Rectal smooth muscle tissue (tissue), 1 donor: ENCODE measurements around the gene DTNA.

ENCODE experiments used
- H3K27ac ChIP-seq: one replicate; pipeline ENCODE4 v1.7.0; 2013; ENCODE audit warnings: low read depth, low read length, inconsistent platforms
- H3K27me3 ChIP-seq: one replicate; pipeline ENCODE4 v1.7.0; 2013; ENCODE audit warnings: low read length; ENCODE audit not compliant: control insufficient read depth, insufficient read depth
- H3K36me3 ChIP-seq: one replicate; pipeline ENCODE4 v1.7.0; 2013; ENCODE audit warnings: low read length; ENCODE audit not compliant: control insufficient read depth, insufficient read depth
- H3K4me1 ChIP-seq: one replicate; pipeline ENCODE4 v1.7.0; 2013; ENCODE audit warnings: low read length; ENCODE audit not compliant: control insufficient read depth, insufficient read depth
- H3K4me3 ChIP-seq: one replicate; pipeline ENCODE4 v1.7.0; 2013; ENCODE audit warnings: low read length
- H3K9ac ChIP-seq: one replicate; pipeline ENCODE4 v1.7.0; 2013; ENCODE audit warnings: low read length

Gene DTNA

DNA sequence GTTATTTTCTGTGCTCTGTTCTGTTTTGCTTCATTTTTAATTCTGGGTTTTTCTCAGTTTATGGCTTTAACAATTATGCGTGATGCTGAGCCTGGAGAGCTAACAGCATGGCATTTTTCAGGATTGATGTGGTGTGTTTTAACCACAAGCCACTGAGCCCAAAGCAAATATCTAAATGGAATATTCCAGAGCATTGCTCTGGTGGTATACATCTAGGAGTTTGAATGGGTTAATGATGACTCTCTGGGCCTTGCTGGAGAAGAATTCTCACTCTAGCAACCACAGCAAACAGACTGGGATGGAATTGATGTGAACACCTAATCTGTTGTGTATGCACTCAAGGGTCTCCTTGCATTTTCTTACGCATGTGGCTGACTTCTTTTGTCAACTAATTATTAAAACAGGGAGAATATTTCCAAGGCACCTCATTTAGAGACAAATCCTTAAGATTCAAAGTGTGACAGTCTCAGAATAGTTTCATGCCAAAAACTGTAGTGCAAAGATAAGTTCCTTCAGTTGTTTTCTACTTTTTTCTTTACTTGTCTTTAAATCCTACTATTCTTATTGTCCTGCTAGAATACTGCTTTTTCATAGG is 164.0 kb downstream of the DTNA start:
- Histone ChIP-seq H3K27me3 (no peaks in the 10 kb centered on the region), H3K36me3 (no peaks in the 10 kb centered on the region)

DNA sequence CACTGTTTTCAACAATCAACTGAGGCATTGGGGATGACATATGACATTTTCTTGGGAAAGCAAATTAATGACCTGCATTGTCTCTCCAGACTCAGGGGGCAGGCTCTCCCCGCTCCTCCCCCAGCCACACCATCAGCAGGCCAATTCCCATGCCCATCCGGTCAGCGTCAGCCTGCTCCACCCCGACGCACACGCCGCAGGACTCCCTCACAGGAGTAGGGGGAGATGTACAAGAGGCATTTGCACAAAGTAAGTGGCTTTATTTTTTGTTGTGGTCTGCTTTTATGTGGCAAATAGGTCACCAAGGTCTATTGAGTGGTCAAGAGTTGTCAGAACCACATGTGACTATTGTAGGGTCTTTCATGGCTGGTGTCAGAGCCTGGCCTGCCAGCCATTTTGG is 165.1 kb downstream of the DTNA start:
- Histone ChIP-seq H3K9ac (no peak overlapping the region), H3K27ac (no peak overlapping the region), H3K27me3 (no peaks in the 10 kb centered on the region), H3K36me3 (no peaks in the 10 kb centered on the region), H3K4me3 (no peak overlapping the region), H3K4me1 (peaks cover 1% of the 10 kb centered on the region)

More for the DNA sequence above, 164.0 kb downstream of the DTNA start:
- H3K4me1 ChIP-seq: no peaks in the 10 kb centered on the region
- H3K27ac ChIP-seq: no peak overlapping the region
- H3K9ac ChIP-seq: no peak overlapping the region
- H3K4me3 ChIP-seq: no peak overlapping the region

DNA sequence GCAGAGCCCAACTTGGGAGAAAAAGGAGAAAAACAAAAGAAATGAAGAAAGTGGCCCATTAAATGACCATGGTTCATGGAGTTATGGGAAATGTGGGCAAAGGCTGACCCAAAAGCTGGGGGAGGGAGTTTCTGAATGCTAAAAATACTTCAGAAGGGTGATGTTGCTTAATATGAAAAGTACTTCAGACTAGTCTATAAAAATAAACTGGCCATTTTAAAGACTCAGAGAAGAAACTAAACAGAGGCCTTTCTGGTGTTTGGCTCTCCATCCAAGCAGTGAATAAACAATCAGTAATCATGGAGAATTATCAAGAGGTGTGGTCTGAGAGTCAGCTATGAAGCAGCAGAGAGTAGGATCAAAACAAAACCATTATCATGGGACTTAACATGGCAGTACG is 170.3 kb downstream of the DTNA start:
- no peak overlapping the region for H3K9ac ChIP-seq
- H3K27ac ChIP-seq: peak overlapping the region; percentile 55
- H3K27me3 ChIP-seq: no peaks in the 10 kb centered on the region
- H3K4me3 ChIP-seq: peak overlapping the region; percentile 4
- H3K36me3 ChIP-seq: peaks cover 3% of the 10 kb centered on the region
- peaks cover 8% of the 10 kb centered on the region for H3K4me1 ChIP-seq

DNA sequence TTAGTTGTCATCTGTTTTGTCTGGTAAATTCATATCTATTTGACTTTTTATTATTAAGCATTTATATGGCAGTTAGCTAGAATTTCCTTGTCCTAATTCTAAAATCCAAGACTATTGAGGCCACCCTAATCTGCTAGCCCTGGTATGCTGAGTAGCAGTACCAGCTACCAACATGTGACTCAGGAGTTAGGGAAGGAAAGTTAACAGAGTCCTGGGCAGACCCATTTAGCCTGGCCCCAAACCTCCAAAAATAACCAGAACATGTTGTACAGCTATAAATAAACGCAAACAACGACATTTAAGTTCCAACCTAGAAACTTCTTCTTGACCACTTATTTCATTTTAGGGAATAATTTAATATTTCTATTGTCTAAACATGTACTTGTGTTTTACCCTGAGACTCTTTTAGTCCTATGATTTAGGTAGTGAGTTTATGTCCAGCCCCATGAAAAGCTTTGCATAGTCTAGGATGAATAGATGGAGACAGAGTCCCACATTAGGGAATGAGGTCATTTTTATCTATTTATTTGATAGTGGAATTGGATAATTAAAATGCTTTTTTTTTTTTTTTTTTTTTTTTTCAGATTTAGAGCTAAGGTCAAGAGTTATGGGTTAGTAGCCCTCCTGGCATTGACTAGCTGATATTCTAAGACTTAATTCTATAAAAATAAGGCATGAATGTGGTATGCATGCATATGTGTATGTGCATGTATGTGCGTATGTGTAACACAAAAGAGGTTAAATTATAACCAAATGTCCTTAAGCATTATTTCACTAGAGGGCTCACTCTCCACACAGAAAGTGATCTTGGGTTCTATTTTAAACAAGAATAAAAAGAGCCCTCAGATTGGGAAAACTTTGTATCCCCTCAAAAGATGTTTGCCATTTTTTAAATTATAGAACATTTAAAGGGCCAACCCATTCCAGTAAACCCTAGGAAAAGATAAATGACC is 171.1 kb downstream of the DTNA start:
- no peak overlapping the region for H3K4me3 ChIP-seq
- H3K9ac ChIP-seq: no peak overlapping the region
- H3K4me1 ChIP-seq: peaks cover 8% of the 10 kb centered on the region
- H3K27me3 ChIP-seq: no peaks in the 10 kb centered on the region
- peak overlapping the region; percentile 55 for H3K27ac ChIP-seq
- H3K36me3 ChIP-seq: peaks cover 3% of the 10 kb centered on the region

DNA sequence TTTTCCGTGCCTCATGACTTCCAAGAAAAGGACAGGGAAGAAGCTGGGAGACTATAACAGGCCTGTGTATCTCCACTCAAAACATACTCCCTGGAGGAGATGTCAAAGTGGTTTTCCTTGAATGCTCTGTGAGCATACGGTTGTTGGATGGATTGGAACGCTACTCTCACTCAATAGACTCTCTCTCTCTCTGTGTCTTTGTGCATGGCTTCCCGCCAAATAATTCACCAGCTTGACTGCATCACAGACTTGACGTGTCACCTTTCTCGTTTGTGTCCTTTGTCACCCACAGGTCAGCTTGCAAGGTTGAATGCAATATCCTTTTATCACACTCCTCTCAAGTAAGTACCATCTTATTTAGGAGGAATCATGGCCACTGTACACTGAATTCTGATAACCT is 174.3 kb downstream of the DTNA start:
- Histone ChIP-seq H3K36me3 (peaks cover 3% of the 10 kb centered on the region), H3K4me1 (peaks cover 8% of the 10 kb centered on the region), H3K27me3 (no peaks in the 10 kb centered on the region), H3K4me3 (no peak overlapping the region), H3K27ac (no peak overlapping the region), H3K9ac (no peak overlapping the region)

DNA sequence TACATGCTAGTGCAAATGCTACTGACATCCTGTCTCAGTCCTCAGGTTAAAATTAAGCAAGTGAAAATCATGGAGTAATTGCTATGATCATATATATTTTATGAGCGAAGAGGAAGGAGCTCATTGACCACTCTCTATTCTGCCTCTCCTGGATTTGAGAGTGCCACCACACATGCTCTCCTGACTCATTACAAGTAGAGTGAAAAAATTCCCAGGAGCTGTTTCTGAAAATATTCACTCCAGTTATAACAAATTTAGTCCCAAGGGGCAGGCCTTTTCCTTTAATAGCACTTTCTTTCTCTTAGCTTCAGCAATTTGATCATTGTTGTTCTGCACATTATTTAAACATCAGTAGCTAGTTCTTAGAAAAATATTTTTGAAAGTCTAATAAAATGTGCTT is 176.1 kb downstream of the DTNA start:
- Histone ChIP-seq H3K4me3 (no peak overlapping the region), H3K36me3 (peaks cover 3% of the 10 kb centered on the region), H3K27ac (no peak overlapping the region), H3K4me1 (no peaks in the 10 kb centered on the region), H3K27me3 (no peaks in the 10 kb centered on the region), H3K9ac (no peak overlapping the region)

DNA sequence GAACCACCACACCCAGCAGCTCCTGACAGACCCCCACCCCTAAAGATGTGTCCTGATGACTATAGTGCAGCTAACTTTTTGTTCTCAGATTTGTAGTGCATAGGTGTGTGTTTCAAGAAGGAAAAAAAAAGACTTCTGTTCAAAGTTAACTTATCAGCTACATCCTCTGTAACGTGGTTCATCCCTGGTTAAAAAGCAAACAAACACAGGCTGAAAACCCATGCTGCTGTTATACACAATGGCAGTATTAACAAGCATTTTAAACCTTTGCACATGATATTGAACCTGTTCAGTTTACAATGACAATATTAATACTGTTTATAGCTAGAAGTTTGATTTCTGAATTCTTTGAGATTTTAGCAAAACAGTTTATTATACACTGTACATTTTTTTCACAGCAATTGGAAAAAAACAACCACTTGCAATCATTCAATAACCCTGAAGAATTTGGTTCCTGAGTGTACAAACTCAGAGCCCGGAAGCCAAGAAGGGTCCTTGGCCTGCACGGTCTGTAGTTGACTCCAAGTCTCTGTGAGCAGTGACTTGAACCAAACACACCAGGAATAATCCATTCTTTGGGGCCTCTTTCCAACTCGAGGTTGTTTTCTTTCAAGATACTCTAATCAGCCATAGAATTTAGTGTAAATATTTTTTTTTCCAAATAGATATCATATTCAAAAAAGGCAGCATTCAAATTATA is 177.9 kb downstream of the DTNA start:
- H3K9ac ChIP-seq: no peak overlapping the region
- peaks cover 3% of the 10 kb centered on the region for H3K36me3 ChIP-seq
- H3K4me1 ChIP-seq: no peaks in the 10 kb centered on the region
- no peak overlapping the region for H3K27ac ChIP-seq
- no peaks in the 10 kb centered on the region for H3K27me3 ChIP-seq
- no peak overlapping the region for H3K4me3 ChIP-seq

DNA sequence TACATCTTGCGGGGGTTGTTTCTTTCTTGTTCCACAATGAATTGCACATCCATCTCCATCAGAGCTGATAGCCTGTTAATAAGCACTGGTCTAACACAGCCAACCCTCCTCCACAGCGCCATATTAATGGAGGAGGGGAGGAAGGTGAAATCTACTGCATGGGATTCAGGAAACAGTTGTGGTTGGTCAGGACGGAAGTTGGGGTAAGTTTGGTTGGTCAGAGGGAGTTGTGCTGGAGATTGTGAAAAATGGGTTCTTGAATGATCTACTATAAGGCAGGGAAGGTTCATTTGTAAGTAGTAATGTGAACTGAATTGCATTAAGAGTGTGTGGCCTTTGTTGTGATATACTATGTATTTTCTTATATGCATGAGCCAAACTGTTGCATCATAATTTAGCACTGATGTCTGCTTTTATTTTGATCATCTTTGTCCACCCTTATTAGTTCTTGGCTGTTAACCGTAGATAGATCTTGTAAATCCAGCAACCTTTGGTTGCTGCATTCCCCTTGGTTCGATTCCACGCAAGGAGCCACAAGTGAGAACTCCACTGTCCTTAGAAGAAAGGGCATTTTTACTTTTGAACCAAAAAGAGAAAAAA is 180.5 kb downstream of the DTNA start:
- Histone ChIP-seq H3K27me3 (no peaks in the 10 kb centered on the region), H3K9ac (no peak overlapping the region), H3K27ac (no peak overlapping the region), H3K4me3 (no peak overlapping the region), H3K36me3 (no peaks in the 10 kb centered on the region), H3K4me1 (no peaks in the 10 kb centered on the region)

DNA sequence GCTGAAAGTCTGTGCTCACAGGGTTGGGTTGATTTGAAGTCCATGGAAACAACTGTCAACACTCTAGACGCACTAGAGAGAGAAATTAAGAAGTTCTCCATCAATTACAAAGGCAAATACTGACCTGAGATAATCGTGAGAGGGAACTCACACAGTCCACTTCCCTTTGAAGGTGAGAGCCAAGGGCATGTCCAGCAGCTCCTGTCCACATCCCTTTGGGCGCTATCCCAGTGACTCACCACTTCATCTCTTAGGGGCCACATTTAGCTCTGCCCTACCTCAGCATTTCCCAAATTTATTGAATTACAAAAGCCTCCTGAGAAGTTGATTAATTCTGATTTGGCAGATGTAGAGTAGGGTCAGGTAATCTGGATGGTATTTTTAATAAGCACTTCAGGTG is 182.3 kb downstream of the DTNA start:
- Histone ChIP-seq H3K4me3 (no peak overlapping the region), H3K27ac (no peak overlapping the region), H3K36me3 (no peaks in the 10 kb centered on the region), H3K9ac (no peak overlapping the region), H3K4me1 (no peaks in the 10 kb centered on the region), H3K27me3 (no peaks in the 10 kb centered on the region)

DNA sequence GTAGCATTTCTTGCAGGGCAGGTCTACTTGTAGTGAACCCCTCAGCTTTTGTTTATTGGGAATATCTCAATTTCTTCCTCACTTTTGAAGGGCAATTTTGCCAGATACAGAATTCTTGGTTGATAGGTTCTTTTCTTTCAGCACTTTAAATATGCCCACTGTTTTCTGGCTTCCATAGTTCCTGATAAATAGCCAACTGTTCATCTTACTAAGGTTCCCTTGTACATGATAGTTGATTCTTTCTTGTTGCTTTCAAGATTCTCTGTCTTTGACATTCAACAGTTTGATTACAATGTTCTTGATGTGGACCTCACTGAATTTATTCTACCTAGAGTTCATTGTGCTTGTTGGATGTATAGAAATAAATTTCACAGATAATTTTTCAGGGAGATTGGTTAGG is 183.1 kb downstream of the DTNA start:
- Histone ChIP-seq H3K4me3 (no peak overlapping the region), H3K27ac (no peak overlapping the region), H3K4me1 (no peaks in the 10 kb centered on the region), H3K27me3 (no peaks in the 10 kb centered on the region), H3K9ac (no peak overlapping the region), H3K36me3 (no peaks in the 10 kb centered on the region)

DNA sequence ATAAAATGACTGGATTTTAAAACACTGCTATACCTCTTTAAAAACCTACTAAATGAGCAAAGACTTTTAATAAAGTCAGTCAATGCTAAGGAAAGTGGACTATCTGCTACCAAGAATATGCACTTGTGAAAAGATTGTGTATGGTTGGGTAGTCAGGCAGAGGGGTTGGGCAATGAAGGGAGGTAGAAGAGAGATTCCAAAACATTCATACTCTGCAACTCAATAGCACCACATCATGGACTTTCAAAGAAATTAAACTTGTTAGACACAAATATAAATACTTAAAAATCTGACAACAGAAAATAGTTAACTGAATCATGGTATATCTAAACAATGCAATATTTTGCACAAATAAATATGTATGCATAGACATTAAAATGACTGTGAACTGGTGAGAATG is 191.2 kb downstream of the DTNA start:
- H3K4me1 ChIP-seq: no peaks in the 10 kb centered on the region

DNA sequence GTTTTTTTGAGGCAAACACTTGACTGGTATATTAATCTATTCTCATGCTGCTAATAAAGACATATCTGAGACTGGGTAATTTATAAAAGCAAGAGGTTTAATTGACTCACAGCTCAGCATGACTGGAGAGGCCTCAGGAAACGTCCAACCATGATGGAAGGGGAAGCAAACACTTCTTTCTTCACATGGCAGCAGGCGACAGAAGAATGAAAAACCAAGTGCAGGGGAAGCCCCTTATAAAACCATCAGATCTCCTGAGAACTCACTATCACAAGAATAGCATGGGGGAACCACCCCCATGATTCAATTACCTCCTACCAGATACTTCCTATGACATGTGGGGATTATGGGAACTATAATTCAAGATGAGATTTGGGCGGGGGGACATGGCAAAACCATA is 194.9 kb downstream of the DTNA start:
- Histone ChIP-seq H3K27ac (no peak overlapping the region), H3K4me3 (no peak overlapping the region), H3K9ac (no peak overlapping the region), H3K36me3 (no peaks in the 10 kb centered on the region), H3K27me3 (no peaks in the 10 kb centered on the region), H3K4me1 (no peaks in the 10 kb centered on the region)

More for the DNA sequence above, 191.2 kb downstream of the DTNA start:
- no peak overlapping the region for H3K9ac ChIP-seq
- H3K36me3 ChIP-seq: no peaks in the 10 kb centered on the region
- H3K27me3 ChIP-seq: no peaks in the 10 kb centered on the region
- no peak overlapping the region for H3K4me3 ChIP-seq
- no peak overlapping the region for H3K27ac ChIP-seq
